Colonic mucosa (tissue), 4 donors: ENCODE results near the gene SUCLG2. TPM values are rescaled to one million over a fixed set of nuclear protein-coding genes. Genes with fewer than 3 reads are reported as not detected.

Experiments
- DNase-seq: peaks from one replicate; pipeline ENCODE4 v3.0.0-alpha.2; 2020
- H3K27ac ChIP-seq: fragments of 200-600 bp; one replicate; pipeline ENCODE4 v1.8.0; 2021
- H3K27me3 ChIP-seq: fragments of 200-600 bp; one replicate; pipeline ENCODE4 v1.8.0; 2021
- H3K36me3 ChIP-seq: fragments of 200-600 bp; one replicate; pipeline ENCODE4 v1.8.0; 2021
- H3K4me1 ChIP-seq: fragments of 200-600 bp; one replicate; pipeline ENCODE4 v1.8.0; 2021; ENCODE audit warnings: mild to moderate bottlenecking
- H3K4me3 ChIP-seq: fragments of 200-600 bp; one replicate; pipeline ENCODE4 v1.8.0; 2021
- H3K9ac ChIP-seq, 2 donors: one replicate each; pipeline ENCODE4 v1.7.0; 2013; ENCODE audit warnings: control low read depth in 2 of 2, low read depth in 2 of 2, low read length in 2 of 2
- H3K9me3 ChIP-seq: fragments of 200-600 bp; one replicate; pipeline ENCODE4 v1.8.0; 2021
- CTCF ChIP-seq: fragments of 200-600 bp; IDR thresholded peaks from one replicate; pipeline ENCODE4 v1.8.0; 2022; ENCODE audit warnings: antibody characterized with exemption, mild to moderate bottlenecking
- intact Hi-C: fragments of 100-400 bp; cut with DNase I; formaldehyde crosslinking; loops from one replicate; pipeline ENCODE4 v1.14.1; 2022
- total RNA-seq, 2 donors: library from RNA; stranded (reverse); fragmentation: NEBNext Ultra II Directional in 1 of 2; extraction: Animal tissue kit (Norgen Biotek cat#: 25700) in 1 of 2; gene quantifications; one replicate each; pipeline ENCODE4 v1.2.1, GENCODE V29; 2021
- donor health status: healthy.
- donor health status: DM: no; HTN: no; CAD: no.
- donor health status: DM: no; HTN: no; CAD: no.

The SUCLG2 gene
- total RNA-seq, 2 donors from 2014 or later = 114 to 219 TPM

DNA sequence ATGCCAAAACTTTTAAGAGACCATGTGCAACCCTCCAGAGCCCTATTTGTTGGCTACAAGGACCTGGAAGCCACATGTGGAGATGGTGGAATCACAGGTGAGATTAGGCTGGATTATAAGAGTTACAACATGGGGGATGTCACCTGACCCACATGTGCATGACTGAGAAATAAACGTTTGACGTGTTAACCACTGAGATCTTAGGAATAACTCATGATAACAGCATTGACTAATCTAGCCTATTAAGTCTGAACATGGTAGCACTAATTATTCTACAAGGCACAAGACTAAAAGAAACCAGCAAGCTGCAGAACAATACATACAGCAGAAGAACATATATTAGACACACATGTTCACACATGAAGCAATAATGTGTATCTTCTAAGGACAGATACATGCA, 38.4 kb downstream of the SUCLG2 start:
- no peak for TF ChIP-seq CTCF
- no peaks in the 10 kb centered on the region for H3K27me3 ChIP-seq
- intact Hi-C loops = loop anchor here (10.0 kb wide), 1 partner anchor 81 kb away; no protein-coding TSS in a partner anchor
- H3K4me3 ChIP-seq = no peak overlapping the region
- H3K36me3 ChIP-seq = no peaks in the 10 kb centered on the region
- no peak overlapping the region for H3K9ac ChIP-seq
- no peaks in the 10 kb centered on the region for H3K4me1 ChIP-seq
- DNase-seq = no peak
- no peak overlapping the region for H3K27ac ChIP-seq
- no peaks in the 10 kb centered on the region for H3K9me3 ChIP-seq

DNA sequence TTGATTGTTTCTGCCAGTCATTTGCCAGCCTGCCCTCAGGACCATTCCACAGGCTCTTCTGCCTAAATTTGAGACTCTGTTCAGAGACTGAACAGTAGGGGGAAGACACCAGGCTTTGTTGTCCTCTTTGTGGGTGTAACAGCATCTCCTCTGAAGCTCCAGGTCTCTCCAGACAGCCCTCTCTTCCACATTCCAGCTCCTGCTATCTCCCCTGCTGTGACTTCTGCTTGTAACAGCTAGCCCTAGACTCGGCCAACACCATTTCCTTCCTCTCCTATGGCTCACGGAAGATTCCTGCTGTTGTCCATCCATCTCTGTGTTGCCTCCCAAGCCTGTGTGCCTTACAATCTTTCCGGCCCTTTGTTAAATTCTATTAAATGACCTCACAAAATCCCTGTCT, 40.2 kb downstream of the SUCLG2 start:
- Histone ChIP-seq H3K4me3 (no peak overlapping the region), H3K27me3 (no peaks in the 10 kb centered on the region), H3K9ac (no peak overlapping the region), H3K36me3 (no peaks in the 10 kb centered on the region), H3K9me3 (no peaks in the 10 kb centered on the region), H3K4me1 (no peaks in the 10 kb centered on the region), H3K27ac (no peak overlapping the region)
- no peak for DNase-seq
- intact Hi-C loops = loop anchor here (10.0 kb wide), 1 partner anchor 79 kb away; no protein-coding TSS in a partner anchor
- no peak for TF ChIP-seq CTCF

GRCh38 chr3:67610458-67610857, 44.0 kb downstream of the SUCLG2 start:
- no peak overlapping the region for H3K9ac ChIP-seq
- intact Hi-C loops = loop anchor here (10.0 kb wide), 1 partner anchor 76 kb away; no protein-coding TSS in a partner anchor
- no peak for DNase-seq
- no peak overlapping the region for H3K27ac ChIP-seq
- no peaks in the 10 kb centered on the region for H3K4me1 ChIP-seq
- H3K9me3 ChIP-seq = no peaks in the 10 kb centered on the region
- H3K4me3 ChIP-seq = no peak overlapping the region
- no peaks in the 10 kb centered on the region for H3K27me3 ChIP-seq
- no peak for TF ChIP-seq CTCF
- peaks cover 6% of the 10 kb centered on the region for H3K36me3 ChIP-seq

DNA sequence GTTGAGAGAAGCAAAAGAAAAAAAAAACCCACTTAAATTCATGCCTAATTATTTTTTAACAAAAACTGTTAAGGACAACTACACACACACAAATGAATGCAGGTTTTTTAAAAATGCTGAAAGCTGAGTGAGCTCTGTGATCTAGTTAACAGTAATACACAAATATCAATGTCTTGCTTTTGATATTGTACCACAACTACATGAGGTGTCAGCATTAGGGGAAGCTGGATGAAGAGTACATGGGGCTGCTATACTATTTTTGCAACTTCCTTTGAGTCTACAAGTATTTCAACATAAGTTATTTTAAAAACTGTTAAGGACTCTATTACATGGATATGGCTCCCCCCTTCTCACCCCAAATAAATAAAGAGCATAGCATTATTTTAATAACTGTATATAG, 44.7 kb downstream of the SUCLG2 start:
- H3K4me1 ChIP-seq = no peaks in the 10 kb centered on the region
- peaks cover 6% of the 10 kb centered on the region for H3K36me3 ChIP-seq
- H3K27me3 ChIP-seq = no peaks in the 10 kb centered on the region
- no peaks in the 10 kb centered on the region for H3K9me3 ChIP-seq
- no peak for DNase-seq
- H3K27ac ChIP-seq = no peak overlapping the region
- no peak overlapping the region for H3K9ac ChIP-seq
- TF ChIP-seq CTCF = no peak
- H3K4me3 ChIP-seq = no peak overlapping the region
- intact Hi-C loops = loop anchor here (10.0 kb wide), 2 partner anchors 75 to 225 kb away; no protein-coding TSS in a partner anchor

GRCh38 chr3:67608034-67608433, 46.4 kb downstream of the SUCLG2 start:
- intact Hi-C loops = loop anchor here (10.0 kb wide), 1 partner anchor 223 kb away; no protein-coding TSS in a partner anchor
- no peak overlapping the region for H3K9ac ChIP-seq
- no peak for TF ChIP-seq CTCF
- H3K27me3 ChIP-seq = no peaks in the 10 kb centered on the region
- H3K27ac ChIP-seq = no peak overlapping the region
- H3K4me1 ChIP-seq = no peaks in the 10 kb centered on the region
- no peak overlapping the region for H3K4me3 ChIP-seq
- peaks cover 6% of the 10 kb centered on the region for H3K36me3 ChIP-seq
- no peaks in the 10 kb centered on the region for H3K9me3 ChIP-seq
- DNase-seq = no peak
